ENCODE results near the gene MAML3.

Gene MAML3

DNA sequence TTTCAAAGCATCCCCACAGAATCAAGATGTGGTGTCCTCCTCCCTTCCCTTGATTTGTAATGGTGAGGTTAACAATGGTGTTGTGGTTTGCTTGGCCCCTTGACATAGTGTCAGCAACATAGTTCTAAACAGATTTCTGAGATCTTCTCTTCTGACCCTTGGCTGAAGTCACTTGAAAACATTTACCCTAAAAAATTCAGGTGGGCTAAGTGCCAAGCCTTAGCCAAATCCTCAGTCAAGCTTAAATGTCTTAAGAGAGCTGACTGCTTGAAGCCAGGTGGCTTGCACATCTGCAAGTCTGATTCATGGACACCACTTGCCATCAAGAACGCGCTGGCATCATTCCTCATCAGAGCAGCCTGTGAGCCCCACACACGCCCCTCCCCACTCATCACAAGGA is 315.2 kb downstream of the MAML3 start:
- DNase-seq (ENCODE audit: low read depth in 1 of 2, low spot score in 1 of 2), result no peak
- no peak overlapping the region for H3K27ac ChIP-seq (replicated peaks)
- no peak overlapping the region for H3K4me3 ChIP-seq (replicated peaks; ENCODE audit: insufficient read depth, low read length)
- no peak for TF ChIP-seq SPI1 (IDR thresholded peaks at IDR 0.05; ENCODE audit: borderline replicate concordance, low read depth)
- no peaks in the 10 kb centered on the region for H3K27me3 ChIP-seq (ENCODE audit: insufficient read depth, poor library complexity, severe bottlenecking)

DNA sequence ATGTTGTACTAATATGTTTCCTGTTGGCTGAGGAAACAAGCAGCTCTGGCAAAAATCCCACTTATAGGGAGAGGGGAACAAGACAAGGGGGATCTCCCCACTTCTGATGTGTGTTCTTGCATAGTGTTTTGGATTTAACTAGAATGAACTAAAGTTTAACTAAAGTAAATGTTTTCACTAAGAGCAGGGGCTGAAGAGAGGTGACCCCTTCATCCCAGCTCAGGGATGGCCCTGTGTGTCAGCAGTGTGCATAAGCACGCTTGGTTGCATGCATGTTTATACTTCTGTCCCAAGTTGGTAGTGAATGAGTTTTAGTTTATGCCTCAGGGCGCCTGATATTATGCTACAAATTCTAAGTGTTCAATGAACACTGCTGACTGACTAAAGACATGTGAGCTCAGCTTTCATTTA is 319.0 kb downstream of the MAML3 start:
- TF ChIP-seq SPI1 (IDR thresholded peaks at IDR 0.05; ENCODE audit: borderline replicate concordance, low read depth), result no peak
- TF ChIP-seq REST (IDR thresholded peaks at IDR 0.05; ENCODE audit: insufficient replicate concordance, low read depth), result no peak
- no peak for TF ChIP-seq GABPA (IDR thresholded peaks at IDR 0.05; ENCODE audit: low read depth)
- TF ChIP-seq, protein P1, sequence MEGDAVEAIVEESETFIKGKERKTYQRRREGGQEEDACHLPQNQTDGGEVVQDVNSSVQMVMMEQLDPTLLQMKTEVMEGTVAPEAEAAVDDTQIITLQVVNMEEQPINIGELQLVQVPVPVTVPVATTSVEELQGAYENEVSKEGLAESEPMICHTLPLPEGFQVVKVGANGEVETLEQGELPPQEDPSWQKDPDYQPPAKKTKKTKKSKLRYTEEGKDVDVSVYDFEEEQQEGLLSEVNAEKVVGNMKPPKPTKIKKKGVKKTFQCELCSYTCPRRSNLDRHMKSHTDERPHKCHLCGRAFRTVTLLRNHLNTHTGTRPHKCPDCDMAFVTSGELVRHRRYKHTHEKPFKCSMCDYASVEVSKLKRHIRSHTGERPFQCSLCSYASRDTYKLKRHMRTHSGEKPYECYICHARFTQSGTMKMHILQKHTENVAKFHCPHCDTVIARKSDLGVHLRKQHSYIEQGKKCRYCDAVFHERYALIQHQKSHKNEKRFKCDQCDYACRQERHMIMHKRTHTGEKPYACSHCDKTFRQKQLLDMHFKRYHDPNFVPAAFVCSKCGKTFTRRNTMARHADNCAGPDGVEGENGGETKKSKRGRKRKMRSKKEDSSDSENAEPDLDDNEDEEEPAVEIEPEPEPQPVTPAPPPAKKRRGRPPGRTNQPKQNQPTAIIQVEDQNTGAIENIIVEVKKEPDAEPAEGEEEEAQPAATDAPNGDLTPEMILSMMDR (IDR thresholded peaks at IDR 0.05; ENCODE audit: insufficient read depth, low read length), result no peak
- TF ChIP-seq POLR2AphosphoS5 (IDR thresholded peaks at IDR 0.05; ENCODE audit: low read depth), result no peak
- no peak overlapping the region for H3K27ac ChIP-seq (replicated peaks)
- DNase-seq (ENCODE audit: low read depth in 1 of 2, low spot score in 1 of 2), result no peak

DNA sequence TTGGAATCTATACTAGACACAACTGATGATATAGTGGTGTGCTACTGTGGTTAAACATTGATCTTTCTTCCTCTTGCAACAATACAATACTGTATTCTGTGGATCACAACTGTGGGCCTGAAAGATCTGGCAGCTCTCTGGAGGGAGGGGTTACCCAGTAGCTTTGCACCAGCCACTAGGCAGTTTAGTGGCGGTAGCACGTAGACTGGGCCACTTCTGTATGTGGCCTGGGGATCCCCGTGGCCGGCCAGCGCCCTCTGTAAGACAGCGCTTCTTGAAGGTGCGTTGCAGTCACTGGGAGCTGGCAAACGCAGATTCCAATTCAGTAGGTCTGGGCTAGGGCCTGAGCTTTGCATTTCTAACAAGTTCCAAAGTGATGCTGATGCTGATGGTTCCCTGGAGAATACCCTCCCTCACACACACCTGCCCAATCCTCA is 319.7 kb downstream of the MAML3 start:
- TF ChIP-seq, protein P1 (IDR thresholded peaks at IDR 0.05; ENCODE audit: insufficient read depth, low read length), result no peak
- TF ChIP-seq SPI1 (IDR thresholded peaks at IDR 0.05; ENCODE audit: borderline replicate concordance, low read depth) (no peak), GABPA (IDR thresholded peaks at IDR 0.05; ENCODE audit: low read depth) (no peak), REST (IDR thresholded peaks at IDR 0.05; ENCODE audit: insufficient replicate concordance, low read depth) (no peak), POLR2AphosphoS5 (IDR thresholded peaks at IDR 0.05; ENCODE audit: low read depth) (no peak)
- DNase-seq (ENCODE audit: low read depth in 1 of 2, low spot score in 1 of 2), result no peak
- Histone ChIP-seq H3K4me3 (replicated peaks; ENCODE audit: insufficient read depth, low read length) (no peak overlapping the region), H3K27me3 (ENCODE audit: insufficient read depth, poor library complexity, severe bottlenecking) (no peaks in the 10 kb centered on the region), H3K27ac (replicated peaks) (no peak overlapping the region)

More for the DNA sequence above, 319.0 kb downstream of the MAML3 start:
- no peaks in the 10 kb centered on the region for H3K27me3 ChIP-seq (ENCODE audit: insufficient read depth, poor library complexity, severe bottlenecking)
- no peak overlapping the region for H3K4me3 ChIP-seq (replicated peaks; ENCODE audit: insufficient read depth, low read length)

DNA sequence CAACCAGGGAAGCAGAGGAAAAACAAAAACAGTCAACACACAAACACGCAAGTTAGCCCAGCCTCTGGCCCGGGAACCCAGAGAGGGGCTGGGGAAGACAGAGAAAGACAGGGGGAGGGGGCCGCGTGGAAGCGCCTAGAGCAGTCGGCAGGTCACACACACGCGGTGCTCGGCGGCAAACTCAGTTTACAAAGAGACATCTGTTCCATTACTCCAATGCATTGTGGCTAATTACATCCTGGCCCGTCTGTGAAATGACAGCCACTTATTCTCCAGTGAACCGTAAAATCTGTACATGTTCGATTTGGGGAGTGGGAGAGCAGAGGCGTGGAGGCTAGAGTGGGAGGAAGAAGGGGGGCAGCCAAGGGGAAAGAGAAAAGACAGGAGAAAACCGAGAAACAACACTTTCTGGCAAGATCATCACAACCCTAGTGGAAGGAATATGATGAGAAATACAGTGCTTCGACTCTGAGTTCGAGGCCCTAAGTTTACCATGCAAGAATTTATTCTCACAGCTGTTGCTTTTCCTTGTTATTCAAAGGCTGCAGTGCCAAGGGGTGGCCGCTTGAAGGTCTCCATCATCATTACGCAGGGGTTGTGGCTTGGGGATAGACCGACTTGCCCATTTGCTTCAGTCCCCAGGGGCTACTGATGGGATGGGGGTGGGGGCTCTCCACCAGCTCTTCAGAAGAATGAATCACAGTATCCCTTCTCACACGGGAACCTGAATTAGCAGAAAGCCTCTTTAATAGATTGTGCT is 320.7 kb downstream of the MAML3 start:
- Histone ChIP-seq H3K27ac (replicated peaks) (no peak overlapping the region), H3K4me3 (replicated peaks; ENCODE audit: insufficient read depth, low read length) (no peak overlapping the region), H3K27me3 (ENCODE audit: insufficient read depth, poor library complexity, severe bottlenecking) (no peaks in the 10 kb centered on the region)
- no peak for TF ChIP-seq REST (IDR thresholded peaks at IDR 0.05; ENCODE audit: insufficient replicate concordance, low read depth)
- no peak for TF ChIP-seq POLR2AphosphoS5 (IDR thresholded peaks at IDR 0.05; ENCODE audit: low read depth)
- TF ChIP-seq, protein P1 (IDR thresholded peaks at IDR 0.05; ENCODE audit: insufficient read depth, low read length), result no peak
- no peak for TF ChIP-seq GABPA (IDR thresholded peaks at IDR 0.05; ENCODE audit: low read depth)
- no peak for TF ChIP-seq SPI1 (IDR thresholded peaks at IDR 0.05; ENCODE audit: borderline replicate concordance, low read depth)
- no peak for DNase-seq (ENCODE audit: low read depth in 1 of 2, low spot score in 1 of 2)

All from HL-60 (cell line).